Endothelial cell of umbilical vein (primary cell): ENCODE data around the gene FGF19. TPM values are rescaled to one million over a fixed set of nuclear protein-coding genes. Genes with fewer than 3 reads are reported as not detected.

ENCODE experiments used
- BruUV-seq: library from RNA; stranded (reverse); fragments of 400-500 nt; replicated peaks from 2 replicates; lab custom pipeline; 2021; lab: Mats Ljungman, UMichigan
- CTCF ChIA-PET: fragments of 300-600, 350-600 bp; sonication (Branson Sonifier 250); formaldehyde crosslinking; loops from one replicate; lab custom pipeline; 2021; ENCODE audit warnings: antibody characterized with exemption, inconsistent platforms; lab: Charles Lee
- POLR2A ChIA-PET: fragments of 300-600, 350-600 bp; sonication (Branson Sonifier 250); formaldehyde crosslinking; loops from one replicate; lab custom pipeline; 2021; ENCODE audit warnings: antibody characterized with exemption, inconsistent platforms; lab: Charles Lee
- DNase-seq: peaks from one replicate; pipeline ENCODE4 v3.0.0-alpha.2; 2011; ENCODE audit warnings: low read depth, low spot score
- FAIRE-seq: peaks from 2 replicates; lab custom pipeline; 2011; peaks lifted over from hg19 to GRCh38; lab: Jason Lieb, UNC
- H2AFZ ChIP-seq: 2 replicates; pipeline ENCODE4 v1.6.0; 2012; ENCODE audit warnings: low read depth, low read length, control low read depth, inconsistent platforms
- H3K27ac ChIP-seq: 2 replicates; pipeline ENCODE4 v1.5.1; 2011; ENCODE audit warnings: low read depth, mild to moderate bottlenecking, control low read depth, low read length, moderate library complexity; ENCODE audit not compliant: insufficient read depth
- H3K27me3 ChIP-seq, 2 experiments: 2 replicates each; pipeline versions ENCODE4 v1.6.0 to v1.6.1; 2011; ENCODE audit warnings: low read length in 2 of 2, mixed read lengths in 1 of 2; ENCODE audit not compliant: control insufficient read depth in 2 of 2, insufficient read depth in 2 of 2
- H3K36me3 ChIP-seq, 2 experiments: 2 replicates in 1 of 2; 3 replicates in 1 of 2; pipeline ENCODE4 v1.5.1; 2011; ENCODE audit warnings: low read length in 2 of 2, mild to moderate bottlenecking in 1 of 2, moderate library complexity in 1 of 2; ENCODE audit not compliant: control insufficient read depth in 2 of 2, insufficient read depth in 2 of 2; ENCODE audit errors: extremely low read depth in 1 of 2
- H3K4me1 ChIP-seq: 3 replicates; pipeline ENCODE4 v1.5.1; 2011; ENCODE audit warnings: mild to moderate bottlenecking, low read length; ENCODE audit not compliant: control insufficient read depth, insufficient read depth; ENCODE audit errors: extremely low read depth
- H3K4me2 ChIP-seq: 2 replicates; pipeline ENCODE4 v1.6.1; 2011; ENCODE audit warnings: low read length, control low read depth, mixed read lengths; ENCODE audit not compliant: insufficient read depth
- H3K4me3 ChIP-seq, 3 experiments: fragments of 200-600 bp in 1 of 3; sonication (generic), shearing (Covaris generic) in 1 of 3; replicated peaks in 1 of 3; 2 replicates each; pipeline ENCODE4 v1.5.1; 2011 to 2016; ENCODE audit warnings: control low read depth in 3 of 3, low read length in 3 of 3, mild to moderate bottlenecking in 2 of 3, inconsistent platforms in 1 of 3, low read depth in 1 of 3, moderate library complexity in 1 of 3; ENCODE audit not compliant: insufficient read depth in 1 of 3
- H3K79me2 ChIP-seq: 2 replicates; pipeline ENCODE4 v1.6.0; 2012; ENCODE audit warnings: low read length, inconsistent platforms; ENCODE audit not compliant: control insufficient read depth, insufficient read depth
- H3K9ac ChIP-seq: replicated peaks from 2 replicates; pipeline ENCODE3; 2011; ENCODE audit warnings: low read length, control low read depth; ENCODE audit not compliant: insufficient read depth; ENCODE audit errors: extremely low read depth
- H3K9me1 ChIP-seq: replicated peaks from 3 replicates; pipeline ENCODE4 v1.6.0; 2011; ENCODE audit warnings: mild to moderate bottlenecking, low read length; ENCODE audit not compliant: control insufficient read depth, insufficient read depth; ENCODE audit errors: extremely low read depth
- H3K9me3 ChIP-seq: replicated peaks from 2 replicates; pipeline ENCODE4 v1.5.1; 2012; ENCODE audit warnings: low read length, inconsistent platforms; ENCODE audit not compliant: control insufficient read depth, insufficient read depth
- H4K20me1 ChIP-seq: replicated peaks from 2 replicates; pipeline ENCODE3; 2011; ENCODE audit warnings: mild to moderate bottlenecking, low read length; ENCODE audit not compliant: control insufficient read depth, insufficient read depth; ENCODE audit errors: extremely low read depth
- CTCF ChIP-seq, 2 donors: IDR thresholded peaks; 1 replicate in 1 of 2; 2 replicates in 1 of 2; pipeline ENCODE4 v1.5.1; 2011; ENCODE audit warnings: low read length in 2 of 2, mild to moderate bottlenecking in 2 of 2, moderate library complexity in 2 of 2, control low read depth in 1 of 2, inconsistent platforms in 1 of 2, low read depth in 1 of 2; ENCODE audit not compliant: insufficient read depth in 1 of 2; ENCODE audit errors: extremely low read depth in 1 of 2
- EZH2 ChIP-seq: IDR thresholded peaks from 2 replicates; pipeline ENCODE4 v1.6.1; 2012; ENCODE audit warnings: borderline replicate concordance, low read depth, mild to moderate bottlenecking, moderate library complexity, low read length, inconsistent platforms; ENCODE audit not compliant: severe bottlenecking
- FOS ChIP-seq: IDR thresholded peaks from 2 replicates; pipeline ENCODE4 v1.6.1; 2011; ENCODE audit warnings: mild to moderate bottlenecking, low read length, moderate library complexity, borderline replicate concordance; ENCODE audit not compliant: insufficient read depth
- GATA2 ChIP-seq: IDR thresholded peaks from 2 replicates; pipeline ENCODE4 v1.7.0; 2011; ENCODE audit warnings: low read depth, mild to moderate bottlenecking, moderate library complexity, mixed read lengths, low read length; ENCODE audit not compliant: insufficient read length, insufficient read depth
- JUN ChIP-seq: IDR thresholded peaks from 2 replicates; pipeline ENCODE4 v1.6.1; 2011; ENCODE audit warnings: borderline replicate concordance, low read depth; ENCODE audit not compliant: insufficient read length, insufficient read depth
- MAX ChIP-seq: IDR thresholded peaks from 2 replicates; pipeline ENCODE4 v1.6.1; 2011; ENCODE audit not compliant: insufficient read depth, insufficient read length
- MYC ChIP-seq: IDR thresholded peaks from one replicate; pipeline ENCODE4 v1.6.1; 2011; ENCODE audit warnings: mild to moderate bottlenecking, low read depth, low read length
- POLR2A ChIP-seq: IDR thresholded peaks from 2 replicates; pipeline ENCODE4 v1.6.1; 2012; ENCODE audit warnings: low read depth, mild to moderate bottlenecking, control low read depth, low read length
- POLR2AphosphoS5 ChIP-seq: IDR thresholded peaks from 2 replicates; pipeline ENCODE4 v1.6.1; 2012; ENCODE audit warnings: low read depth, mild to moderate bottlenecking, control low read depth, low read length, moderate library complexity; ENCODE audit not compliant: insufficient read depth
- dilution Hi-C: fragments of 300-500 bp; cut with MboI; formaldehyde crosslinking; loops from one replicate; pipeline ENCODE4 v1.15.0; 2019; ENCODE audit warnings: low sequenced_read_pairs; ENCODE audit not compliant: extremely low pct_ligation_motif_present
- intact Hi-C: fragments of 100-400 bp; cut with micrococcal nuclease; formaldehyde crosslinking; loops from one replicate; pipeline ENCODE4 v1.10.0; 2022
- polyA plus RNA-seq, 4 experiments: library from polyadenylated mRNA; depleted of rRNA in 3 of 4; stranded (reverse) in 3 of 4; unstranded in 1 of 4; fragments of >200 nt; gene quantifications; 2 replicates each; pipeline versions ENCODE4 v1.2.1 to v1.2.3, GENCODE V29; 2011 to 2012; ENCODE audit warnings: missing spikeins in 1 of 4
- total RNA-seq: library from RNA; stranded (reverse); gene quantifications from 2 replicates; pipeline ENCODE4 v1.2.3, GENCODE V29; 2021

FGF19 gene
- total and polyA plus RNA-seq, 2 donors (not counting 3 experiments of a cell fraction or from before 2014, with no cell fraction given): 0.03 TPM; not detected in 1

GRCh38 chr11:69658626-69659450 is 45.0 kb downstream of the FGF19 start:
- no peak overlapping the region for H3K9ac ChIP-seq
- H3K79me2 ChIP-seq: no peaks in the 10 kb centered on the region
- H3K9me1 ChIP-seq: no peaks in the 10 kb centered on the region
- peaks cover 0 to 1% of the 10 kb centered on the region in 2 experiments for H3K36me3 ChIP-seq
- FAIRE-seq: no peak
- no TSS peak for BruUV-seq
- no peak overlapping the region for H2AFZ ChIP-seq
- H3K9me3 ChIP-seq: no peaks in the 10 kb centered on the region
- no peak overlapping the region for H3K4me2 ChIP-seq
- H3K4me3 ChIP-seq: no peak overlapping the region
- DNase-seq: no peak
- CTCF ChIA-PET: interaction anchor here (1.1 to 6.1 kb wide), 4 partner anchors 12 to 558 kb away, joined by 3 to 47 read pairs (median 6); partner anchors contain the start of gene LTO1
- TF ChIP-seq MAX (no peak), MYC (no peak), JUN (no peak), POLR2AphosphoS5 (no peak), CTCF (IDR thresholded peaks at IDR 0.05; ENCODE audit: extremely low read depth in 1 of 2, insufficient read depth in 1 of 2, low read depth in 1 of 2, low read length in 2 of 2) (no peak), FOS (no peak), GATA2 (no peak), POLR2A (no peak), EZH2 (no peak)
- POLR2A ChIA-PET: no interaction called here
- no peaks in the 10 kb centered on the region for H3K27me3 ChIP-seq
- dilution Hi-C loops (loop anchor here (25.0 kb wide), 1 partner anchor 547 kb away; no protein-coding TSS in a partner anchor), intact Hi-C loops (loop anchor here (5.0 kb wide), 1 partner anchor 557 kb away; no protein-coding TSS in a partner anchor)
- H3K27ac ChIP-seq: no peak overlapping the region
- no peaks in the 10 kb centered on the region for H4K20me1 ChIP-seq
- peaks cover 3% of the 10 kb centered on the region for H3K4me1 ChIP-seq
